Measurements from ENCODE around the gene UNC13D.

The UNC13D gene

GRCh38 chr17:75777296-75777922 lies 66.8 kb downstream of the UNC13D start:
- DNase-seq (ENCODE audit: low read depth) = no peak

More at GRCh38 chr17:75777296-75777922, 66.8 kb downstream of the UNC13D start:
- TF ChIP-seq CTCF (IDR thresholded peaks at IDR 0.05; ENCODE audit: insufficient read depth, low read depth, low read length, missing control alignments) = no peak
- peak overlapping the region; percentile 87 for H3K4me3 ChIP-seq (ENCODE audit: low read length)

All from epithelial cell of esophagus (primary cell).